ENCODE data around the gene PCBD1. TPM values are rescaled to one million over a fixed set of nuclear protein-coding genes. Genes with fewer than 3 reads are reported as not detected.

PCBD1 gene
- polyA plus RNA-seq, 1 donor: 75.7 TPM

Other genes with a start within 250 kb of the PCBD1 start
- 24.6 TPM for gene ADAMTS14, start 216.1 kb downstream of the PCBD1 start, polyA plus RNA-seq (ENCODE audit: insufficient read length)
- gene TBATA, start 103.2 kb downstream of the PCBD1 start, polyA plus RNA-seq (ENCODE audit: insufficient read length): 0.12 TPM
- gene SGPL1, start 72.6 kb downstream of the PCBD1 start, polyA plus RNA-seq (ENCODE audit: insufficient read length): 31.7 TPM